AG04449 (cell line): ENCODE results near the gene CREB3L2.
"Not testable (repeated sequence)": the region's sequence is repeated elsewhere in the genome, so short reads cannot be mapped to it uniquely, and the experiment has no call there.

Experiments
- CTCF ChIA-PET: fragments of 350-600 bp; formaldehyde crosslinking; extraction: SDS; loops from one replicate; lab custom pipeline; 2021; ENCODE audit warnings: antibody characterized with exemption; lab: Yijun Ruan, JAX
- POLR2A ChIA-PET: fragments of 400-600, 350-600 bp; formaldehyde crosslinking; extraction: SDS; loops from one replicate; lab custom pipeline; 2020; ENCODE audit warnings: antibody characterized with exemption, inconsistent platforms; lab: Yijun Ruan, JAX
- DNase-seq: peaks from one replicate; pipeline ENCODE4 v3.0.0-alpha.2; 2010; ENCODE audit warnings: low read depth, low spot score
- H3K4me3 ChIP-seq: 2 replicates; pipeline ENCODE4 v1.5.1; 2011; ENCODE audit warnings: low read depth, mild to moderate bottlenecking, control low read depth, low read length
- CTCF ChIP-seq: IDR thresholded peaks from one replicate; pipeline ENCODE4 v1.5.1; 2011; ENCODE audit warnings: mild to moderate bottlenecking, moderate library complexity, low read length, control low read depth, inconsistent platforms; ENCODE audit not compliant: insufficient read depth; ENCODE audit errors: missing control alignments

The CREB3L2 gene

GRCh38 chr7:137832382-137832781 lies 169.5 kb downstream of the CREB3L2 start:
- ChIA-PET POLR2A (no interaction called here), CTCF (interaction anchor here (1.0 to 1.9 kb wide), 2 partner anchors 9 to 176 kb away, joined by 4 to 7 read pairs; no protein-coding TSS in a partner anchor)
- DNase-seq, result no peak
- no peak for TF ChIP-seq CTCF
- no peak overlapping the region for H3K4me3 ChIP-seq

GRCh38 chr7:137831555-137831954 lies 170.3 kb downstream of the CREB3L2 start:
- CTCF ChIA-PET, result interaction anchor here (1.1 to 1.2 kb wide), 2 partner anchors 14 to 171 kb away, joined by 3 to 4 read pairs; no protein-coding TSS in a partner anchor
- H3K4me3 ChIP-seq, DNase-seq, POLR2A ChIA-PET: not testable (repeated sequence)

- ChIA-PET POLR2A (no interaction called here), CTCF (interaction anchor here (0.7 to 1.6 kb wide), 2 partner anchors 11 to 173 kb away, joined by 4 to 7 read pairs; no protein-coding TSS in a partner anchor)
- H3K4me3 ChIP-seq, result no peak overlapping the region
- no peak for TF ChIP-seq CTCF
- no peak for DNase-seq
Measured at GRCh38 chr7:137829337-137829992, 172.4 kb downstream of the CREB3L2 start.

GRCh38 chr7:137828456-137828855 lies 173.4 kb downstream of the CREB3L2 start:
- ChIA-PET POLR2A (no interaction called here), CTCF (interaction anchor here (0.9 to 1.2 kb wide), 2 partner anchors 11 to 13 kb away, joined by 4 to 5 read pairs; no protein-coding TSS in a partner anchor)
- TF ChIP-seq CTCF, result no peak
- no peak overlapping the region for H3K4me3 ChIP-seq
- no peak for DNase-seq

GRCh38 chr7:137825489-137825888 lies 176.4 kb downstream of the CREB3L2 start:
- ChIA-PET POLR2A (no interaction called here), CTCF (no interaction called here)
- no peak overlapping the region for H3K4me3 ChIP-seq
- TF ChIP-seq CTCF, result no peak
- DNase-seq, result no peak
